ENCODE results near the gene MGLL. TPM values are rescaled to one million over a fixed set of nuclear protein-coding genes. Genes with fewer than 3 reads are reported as not detected.

MGLL gene
- total RNA-seq, 1 experiment from 2014 or later = 0.94 TPM

- no peak for TF ChIP-seq PRDM15 (CRISPR knock-in tag; IDR thresholded peaks at IDR 0.05)
- no peak for TF ChIP-seq TP53 (CRISPR knock-in tag; IDR thresholded peaks at IDR 0.05)
- TF ChIP-seq AR (CRISPR knock-in tag; IDR thresholded peaks at IDR 0.05) = no peak
- TF ChIP-seq OVOL2 (CRISPR knock-in tag; IDR thresholded peaks at IDR 0.05; ENCODE audit: borderline replicate concordance) = no peak
- no peak for TF ChIP-seq FOXJ3 (CRISPR knock-in tag; IDR thresholded peaks at IDR 0.05; ENCODE audit: borderline replicate concordance)
- TF ChIP-seq KAT7 (CRISPR knock-in tag; IDR thresholded peaks at IDR 0.05; ENCODE audit: borderline replicate concordance) = no peak
- no peak for TF ChIP-seq NFE2L1 (CRISPR knock-in tag; IDR thresholded peaks at IDR 0.05)
- TF ChIP-seq ARID4B (CRISPR knock-in tag; IDR thresholded peaks at IDR 0.05; ENCODE audit: borderline replicate concordance) = no peak
- no peak for TF ChIP-seq FOXP4 (CRISPR knock-in tag; IDR thresholded peaks at IDR 0.05)
- no peak for TF ChIP-seq ELF4 (CRISPR knock-in tag; IDR thresholded peaks at IDR 0.05; ENCODE audit: low read depth)
These were observed 62.5 kb downstream of the MGLL start (continued) for GRCh38 chr3:127759826-127760225.

- H3K27ac Mint-ChIP-seq = no peak overlapping the region
- no peaks in the 10 kb centered on the region for H3K36me3 Mint-ChIP-seq
- no peak for DNase-seq (ENCODE audit: low spot score)
- POLR2A ChIA-PET = no interaction called here
- ATAC-seq = no peak
- CTCF ChIA-PET = interaction anchor here (0.6 to 1.0 kb wide), 2 partner anchors 35 to 78 kb away, joined by 3 to 5 read pairs; no protein-coding TSS in a partner anchor
- no peaks in the 10 kb centered on the region for H3K4me1 Mint-ChIP-seq
- H3K27me3 Mint-ChIP-seq (ENCODE audit: low read depth) = no peaks in the 10 kb centered on the region
- H3K4me3 Mint-ChIP-seq = no peak overlapping the region
- 0 out of 2 replicates have a peak, but pooled peaks cover 3% of the 10 kb centered on the region for H3K9me3 Mint-ChIP-seq
- TF ChIP-seq EMX1 (CRISPR knock-in tag; IDR thresholded peaks at IDR 0.05) (no peak), CTCF (IDR thresholded peaks at IDR 0.05) (no peak), ZBTB21 (CRISPR knock-in tag; IDR thresholded peaks at IDR 0.05; ENCODE audit: borderline replicate concordance) (no peak), ZNF317 (CRISPR knock-in tag; IDR thresholded peaks at IDR 0.05; ENCODE audit: borderline replicate concordance, low read depth) (no peak), SOX15 (CRISPR knock-in tag; IDR thresholded peaks at IDR 0.05) (no peak), ZNF425 (CRISPR knock-in tag; conservative IDR thresholded peaks at IDR 0.05) (no peak), TCF7 (CRISPR knock-in tag; IDR thresholded peaks at IDR 0.05; ENCODE audit: low read depth) (no peak), KAT7 (CRISPR knock-in tag; IDR thresholded peaks at IDR 0.05; ENCODE audit: borderline replicate concordance) (no peak), TP53 (CRISPR knock-in tag; IDR thresholded peaks at IDR 0.05) (no peak), SMAD4 (CRISPR knock-in tag; IDR thresholded peaks at IDR 0.05) (no peak), GRHL2 (CRISPR knock-in tag; IDR thresholded peaks at IDR 0.05; ENCODE audit: insufficient replicate concordance, severe bottlenecking) (no peak), NFE2L1 (CRISPR knock-in tag; IDR thresholded peaks at IDR 0.05) (no peak), NR2C2 (CRISPR knock-in tag; IDR thresholded peaks at IDR 0.05) (no peak)
These were observed 64.3 kb downstream of the MGLL start for GRCh38 chr3:127758013-127758412.
